Adrenal gland (tissue), 12 donors: Measurements from ENCODE around the gene CMKLR1. TPM values are rescaled to one million over a fixed set of nuclear protein-coding genes. Genes with fewer than 3 reads are reported as not detected.

Experiments used
- DNase-seq, 7 donors: peaks; one replicate each; pipeline ENCODE4 v3.0.0-alpha.2; 2019 to 2020
- H3K27ac ChIP-seq, 5 donors: fragments of 200-600 bp; sonication (generic) in 4 of 5; 1 replicate in 3 of 5; 2 replicates in 2 of 5; pipeline versions ENCODE4 v1.5.1 to v1.8.0; 2016 to 2020; ENCODE audit warnings: mild to moderate bottlenecking in 1 of 5
- H3K27me3 ChIP-seq: fragments of 200-600 bp; 2 replicates; pipeline ENCODE4 v1.8.0; 2021
- H3K36me3 ChIP-seq, 2 donors: fragments of 200-600 bp; replicated peaks in 1 of 2; 1 replicate in 1 of 2; 2 replicates in 1 of 2; pipeline versions ENCODE4 v1.5.1 to v1.8.0; 2018 to 2022
- H3K4me1 ChIP-seq, 2 donors: fragments of 200-600 bp; replicated peaks in 1 of 2; 1 replicate in 1 of 2; 2 replicates in 1 of 2; pipeline versions ENCODE4 v1.5.1 to v1.8.0; 2018 to 2021
- H3K4me3 ChIP-seq, 4 donors: fragments of 200-600 bp; sonication (generic) in 3 of 4; one replicate each; pipeline ENCODE4 v1.5.1; 2016 to 2018
- H3K9me3 ChIP-seq, 3 donors: fragments of 200-600 bp; sonication (generic) in 1 of 3; replicated peaks in 1 of 3; 1 replicate in 2 of 3; 2 replicates in 1 of 3; pipeline versions ENCODE4 v1.5.1 to v1.8.0; 2016 to 2021
- POLR2A ChIP-seq, 2 donors: fragments of 450-650 bp; IDR thresholded peaks; one replicate each; pipeline ENCODE4 v1.6.1; 2017; ENCODE audit warnings: antibody characterized with exemption in 2 of 2, mild to moderate bottlenecking in 2 of 2, moderate library complexity in 1 of 2
- WGBS, 4 donors: extraction: QIAGEN DNeasy Blood & Tissue Kit in 2 of 4; methylation state at CpG; one replicate each; pipeline versions ENCODE4 v1.1.5 to v1.1.7; 2013 to 2017; 5-methylcytosine and 5-hydroxymethylcytosine counted together
- intact Hi-C, 2 donors: fragments of 100-400 bp; cut with DNase I; formaldehyde crosslinking; loops; one replicate each; pipeline versions ENCODE4 v1.14.1 to v1.15.0; 2022 to 2023
- polyA plus RNA-seq, 3 donors: library from polyadenylated mRNA; stranded (reverse); fragments of 200-250 nt in 2 of 3; fragments of 350-450 nt in 1 of 3; fragmentation: Illumina TruSeq in 1 of 3; extraction: RNeasy Lipid Tissue Mini Kit (QIAGEN cat#74804) in 1 of 3; gene quantifications; one replicate each; pipeline ENCODE4 v1.2.3, GENCODE V29; 2013 to 2014
- total RNA-seq, 9 donors: library from RNA; depleted of rRNA in 4 of 9; stranded (reverse); fragments of >200 nt in 4 of 9; fragments of 120-200 nt in 1 of 9; fragmentation: NEBNext Ultra II Directional in 1 of 9; extraction: Animal tissue kit (Norgen Biotek cat#: 25700) in 1 of 9; gene quantifications; one replicate each; pipeline versions ENCODE4 v1.1.0 to v1.2.4, GENCODE V29; 2013 to 2023
- TF ChIP-seq, protein P1 (sequence below), 6 experiments: fragments of 450-650 bp in 4 of 6; fragments of 200-600 bp in 2 of 6; sonication (generic) in 1 of 6; IDR thresholded peaks; 1 replicate in 5 of 6; 2 replicates in 1 of 6; pipeline versions ENCODE4 v1.5.1 to v1.8.0; 2016 to 2021; ENCODE audit warnings: antibody characterized with exemption in 6 of 6, mild to moderate bottlenecking in 2 of 6, moderate library complexity in 1 of 6
- donor health status: healthy with polysubstance abuse.
- donor health status: Bipolar disorder and iron deficiency.
- donor health status: DM: yes; HTN: yes; CAD: no.
- donor health status: DM: no; HTN: no; CAD: no.
- donor health status: DM: no; HTN: no; CAD: no.
- donor health status: DM: yes; HTN: yes; CAD: no.

CMKLR1 gene
- total and polyA plus RNA-seq, 12 donors = 2.1 to 26.6 (median 17.0) TPM

DNA sequence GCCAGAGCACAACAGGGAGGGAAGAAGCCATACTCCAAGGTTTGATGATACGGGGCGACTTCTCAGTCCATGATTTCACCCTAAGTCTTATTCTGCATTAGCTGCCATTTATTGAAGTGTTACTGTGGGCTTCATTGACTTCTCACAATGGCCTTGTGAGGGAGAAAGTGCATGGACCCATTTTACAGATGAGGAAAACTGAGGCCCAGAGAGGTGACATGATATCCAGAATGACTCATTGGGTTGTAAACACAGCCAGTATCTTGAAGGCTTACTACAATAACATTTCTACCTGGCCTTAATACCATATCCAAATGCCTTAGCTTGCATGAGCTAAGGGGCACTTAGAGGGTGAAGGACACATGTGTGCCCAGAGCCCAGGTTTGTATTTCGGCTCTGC, 100.6 kb downstream of the CMKLR1 start:
- TF ChIP-seq POLR2A (IDR thresholded peaks at IDR 0.05) = no peak
- TF ChIP-seq, protein P1, sequence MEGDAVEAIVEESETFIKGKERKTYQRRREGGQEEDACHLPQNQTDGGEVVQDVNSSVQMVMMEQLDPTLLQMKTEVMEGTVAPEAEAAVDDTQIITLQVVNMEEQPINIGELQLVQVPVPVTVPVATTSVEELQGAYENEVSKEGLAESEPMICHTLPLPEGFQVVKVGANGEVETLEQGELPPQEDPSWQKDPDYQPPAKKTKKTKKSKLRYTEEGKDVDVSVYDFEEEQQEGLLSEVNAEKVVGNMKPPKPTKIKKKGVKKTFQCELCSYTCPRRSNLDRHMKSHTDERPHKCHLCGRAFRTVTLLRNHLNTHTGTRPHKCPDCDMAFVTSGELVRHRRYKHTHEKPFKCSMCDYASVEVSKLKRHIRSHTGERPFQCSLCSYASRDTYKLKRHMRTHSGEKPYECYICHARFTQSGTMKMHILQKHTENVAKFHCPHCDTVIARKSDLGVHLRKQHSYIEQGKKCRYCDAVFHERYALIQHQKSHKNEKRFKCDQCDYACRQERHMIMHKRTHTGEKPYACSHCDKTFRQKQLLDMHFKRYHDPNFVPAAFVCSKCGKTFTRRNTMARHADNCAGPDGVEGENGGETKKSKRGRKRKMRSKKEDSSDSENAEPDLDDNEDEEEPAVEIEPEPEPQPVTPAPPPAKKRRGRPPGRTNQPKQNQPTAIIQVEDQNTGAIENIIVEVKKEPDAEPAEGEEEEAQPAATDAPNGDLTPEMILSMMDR (IDR thresholded peaks at IDR 0.05) = no peak
- Histone ChIP-seq H3K36me3 (no peaks in the 10 kb centered on the region), H3K9me3 (no peaks in the 10 kb centered on the region), H3K27ac (no peak overlapping the region), H3K4me3 (no peak overlapping the region), H3K4me1 (no peaks in the 10 kb centered on the region), H3K27me3 (no peaks in the 10 kb centered on the region)
- intact Hi-C loops = loop anchor here in 1 of 2 donors (10.0 kb wide), 1 partner anchor 216 kb away; no protein-coding TSS in a partner anchor
- no peak for DNase-seq
- 73 to 94% (median 90%) methylated on average over 3 of the region's 3 CpGs for WGBS, 4 donors

Other genes with a start within 250 kb of the CMKLR1 start
- gene WSCD2, start 210.0 kb downstream of the CMKLR1 start, total RNA-seq = 1 to 10 TPM in 5 of 9 donors, under 1 TPM in 4; 0.18 to 2.9 (median 1.3) TPM
- under 1 TPM; 0.30 to 0.40 (median 0.40) TPM for gene WSCD2, start 210.0 kb downstream of the CMKLR1 start, polyA plus RNA-seq
- gene FICD, start 176.0 kb upstream of the CMKLR1 start, total RNA-seq = 10 to 100 TPM in 8 of 9 donors, 1 to 10 TPM in 1; 6.2 to 77.5 (median 13.3) TPM
- 10 to 100 TPM in 1 of 3 donors, 1 to 10 TPM in 2; 2.7 to 71.6 (median 2.8) TPM for gene FICD, start 176.0 kb upstream of the CMKLR1 start, polyA plus RNA-seq
- gene SART3, start 221.9 kb upstream of the CMKLR1 start, total RNA-seq = 10 to 100 TPM; 34.2 to 79.3 (median 50.0) TPM
- gene SART3, start 221.9 kb upstream of the CMKLR1 start, polyA plus RNA-seq = 10 to 100 TPM; 27.5 to 30.8 (median 30.1) TPM
- gene ISCU, start 223.3 kb upstream of the CMKLR1 start, total RNA-seq = 1,000 to 10,000 TPM in 1 of 9 donors, 100 to 1,000 TPM in 8; 272 to 1,219 (median 420) TPM
- 100 to 1,000 TPM; 209 to 431 (median 272) TPM for gene ISCU, start 223.3 kb upstream of the CMKLR1 start, polyA plus RNA-seq